Mucosa of stomach (tissue), 1 donor: Measurements from ENCODE around the gene HMHB1.

Experiments
- H3K27me3 ChIP-seq: one replicate; pipeline ENCODE4 v1.7.0; 2013; ENCODE audit warnings: mild to moderate bottlenecking, low read length; ENCODE audit not compliant: control insufficient read depth, insufficient read depth
- H3K36me3 ChIP-seq: one replicate; pipeline ENCODE4 v1.7.0; 2013; ENCODE audit warnings: low read length; ENCODE audit not compliant: control insufficient read depth, insufficient read depth
- H3K4me1 ChIP-seq: one replicate; pipeline ENCODE4 v1.7.0; 2013; ENCODE audit warnings: mild to moderate bottlenecking, low read length; ENCODE audit not compliant: control insufficient read depth, insufficient read depth
- H3K4me3 ChIP-seq: one replicate; pipeline ENCODE4 v1.7.0; 2013; ENCODE audit warnings: low read length
- H3K9ac ChIP-seq: one replicate; pipeline ENCODE4 v1.7.0; 2013; ENCODE audit warnings: mild to moderate bottlenecking, low read length, moderate library complexity
- H3K9me3 ChIP-seq: one replicate; pipeline ENCODE4 v1.7.0; 2013; ENCODE audit warnings: mild to moderate bottlenecking, low read length, moderate library complexity; ENCODE audit not compliant: control insufficient read depth
- donor health status: Pancreatic carcinoma.

The HMHB1 gene

GRCh38 chr5:143812085-143812705 lies at the start of gene HMHB1:
HMHB1 (plus strand) TSS chr5:143812161.
- no peaks in the 10 kb centered on the region for H3K27me3 ChIP-seq
- no peaks in the 10 kb centered on the region for H3K9me3 ChIP-seq
- no peaks in the 10 kb centered on the region for H3K36me3 ChIP-seq
- H3K4me1 ChIP-seq, result no peaks in the 10 kb centered on the region
- no peak within 1 kb of the TSS for H3K4me3 ChIP-seq
- H3K9ac ChIP-seq, result no peak within 1 kb of the TSS

- Histone ChIP-seq H3K9me3 (no peaks in the 10 kb centered on the region), H3K27me3 (no peaks in the 10 kb centered on the region), H3K36me3 (no peaks in the 10 kb centered on the region), H3K9ac (no peak overlapping the region), H3K4me1 (no peaks in the 10 kb centered on the region), H3K4me3 (no peak overlapping the region)
These were observed 49.2 kb upstream of the HMHB1 start for GRCh38 chr5:143762636-143763220.

DNA sequence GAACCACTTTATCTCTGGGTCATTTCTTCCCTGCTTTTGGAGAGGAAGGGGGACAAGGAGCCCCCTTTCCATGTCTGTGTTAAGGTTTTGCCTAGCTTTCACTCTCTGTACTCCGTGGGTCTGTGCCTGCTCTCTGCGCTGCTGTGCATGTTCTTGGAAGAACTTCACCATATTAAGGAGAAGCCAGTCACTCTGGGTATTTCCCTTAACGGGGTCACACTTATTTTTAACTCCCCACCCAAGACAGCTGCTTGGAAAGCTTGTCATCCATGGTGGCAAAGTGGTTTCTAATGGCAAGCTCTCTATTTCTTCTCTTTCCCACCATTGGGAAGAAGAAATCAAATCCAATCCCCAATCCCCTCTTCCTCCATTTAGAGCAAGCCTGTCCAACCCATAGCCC lies 44.8 kb upstream of the HMHB1 start:
- no peak overlapping the region for H3K4me3 ChIP-seq

DNA sequence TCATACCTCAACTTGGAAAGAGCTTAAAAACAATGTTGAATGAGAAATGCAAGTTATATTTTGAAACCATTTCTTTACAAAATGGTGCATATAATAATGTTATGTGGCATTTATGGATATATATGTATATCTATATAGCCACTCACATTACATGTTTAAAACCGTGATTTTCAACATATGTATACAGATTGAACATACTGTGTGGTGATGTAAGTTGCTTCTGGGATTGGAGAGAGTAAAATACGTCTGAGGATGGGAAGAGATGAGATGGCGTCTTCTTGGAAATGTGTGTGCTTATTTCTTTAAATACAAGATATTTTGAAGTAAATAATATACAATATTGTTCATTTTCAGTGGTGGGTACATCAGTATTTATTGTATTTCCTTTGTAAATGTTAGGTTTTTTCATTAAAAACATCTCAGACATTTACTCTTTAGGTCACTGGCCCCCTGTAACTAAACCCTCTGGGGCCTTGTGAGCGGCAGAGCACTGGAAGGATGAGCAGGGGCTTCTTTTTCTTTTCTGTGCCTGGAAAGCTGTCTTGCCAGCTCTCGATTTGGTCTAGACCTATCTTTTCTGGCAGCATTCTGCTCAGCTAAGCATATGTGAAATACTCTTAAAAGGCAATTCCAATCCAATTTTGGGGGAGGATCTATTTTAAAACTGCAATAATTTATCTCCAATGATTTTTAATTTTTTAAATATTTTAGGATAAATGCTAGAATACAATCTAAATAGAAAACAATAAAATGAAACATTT lies 42.8 kb upstream of the HMHB1 start:
- no peaks in the 10 kb centered on the region for H3K36me3 ChIP-seq
- no peaks in the 10 kb centered on the region for H3K4me1 ChIP-seq
- H3K27me3 ChIP-seq, result no peaks in the 10 kb centered on the region
- H3K4me3 ChIP-seq, result no peak overlapping the region
- H3K9me3 ChIP-seq, result no peaks in the 10 kb centered on the region
- H3K9ac ChIP-seq, result no peak overlapping the region

More for the DNA sequence above, 44.8 kb upstream of the HMHB1 start:
- H3K9ac ChIP-seq, result no peak overlapping the region
- no peaks in the 10 kb centered on the region for H3K27me3 ChIP-seq
- H3K9me3 ChIP-seq, result no peaks in the 10 kb centered on the region
- H3K36me3 ChIP-seq, result no peaks in the 10 kb centered on the region
- no peaks in the 10 kb centered on the region for H3K4me1 ChIP-seq

GRCh38 chr5:143770450-143770849 lies 41.5 kb upstream of the HMHB1 start:
- no peak overlapping the region for H3K4me3 ChIP-seq
- H3K27me3 ChIP-seq, result no peaks in the 10 kb centered on the region
- no peaks in the 10 kb centered on the region for H3K9me3 ChIP-seq
- no peaks in the 10 kb centered on the region for H3K4me1 ChIP-seq
- H3K36me3 ChIP-seq, result no peaks in the 10 kb centered on the region
- H3K9ac ChIP-seq, result no peak overlapping the region

- Histone ChIP-seq H3K36me3 (no peaks in the 10 kb centered on the region), H3K4me3 (no peak overlapping the region), H3K27me3 (no peaks in the 10 kb centered on the region), H3K9me3 (no peaks in the 10 kb centered on the region), H3K4me1 (no peaks in the 10 kb centered on the region), H3K9ac (no peak overlapping the region)
These were observed 40.8 kb upstream of the HMHB1 start for GRCh38 chr5:143771189-143771588.

- Histone ChIP-seq H3K4me1 (no peaks in the 10 kb centered on the region), H3K36me3 (no peaks in the 10 kb centered on the region), H3K9me3 (no peaks in the 10 kb centered on the region), H3K4me3 (no peak overlapping the region), H3K27me3 (no peaks in the 10 kb centered on the region), H3K9ac (no peak overlapping the region)
These were observed 40.4 kb upstream of the HMHB1 start for GRCh38 chr5:143771602-143772001.

DNA sequence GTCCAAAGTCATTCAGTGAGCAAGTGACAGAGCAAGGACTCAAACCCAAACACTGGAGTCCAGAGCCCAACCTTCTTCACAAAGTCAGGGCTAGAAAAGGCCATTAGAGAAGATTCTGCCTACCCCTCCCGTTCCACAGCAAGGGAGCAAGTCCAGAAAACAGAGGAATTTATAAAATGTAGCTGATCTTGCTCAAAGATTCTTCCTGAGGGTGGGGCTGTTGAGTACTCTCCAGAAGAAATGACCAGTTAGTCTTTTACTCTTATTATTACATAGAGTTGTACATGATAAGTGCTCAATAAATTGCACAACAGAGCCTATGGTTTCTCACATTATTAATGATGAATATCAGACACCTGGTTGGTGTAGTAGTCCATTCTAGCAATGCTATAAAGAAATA lies 39.3 kb upstream of the HMHB1 start:
- Histone ChIP-seq H3K36me3 (no peaks in the 10 kb centered on the region), H3K9ac (no peak overlapping the region), H3K9me3 (no peaks in the 10 kb centered on the region), H3K4me3 (no peak overlapping the region), H3K27me3 (no peaks in the 10 kb centered on the region), H3K4me1 (no peaks in the 10 kb centered on the region)

GRCh38 chr5:143775258-143775657 lies 36.7 kb upstream of the HMHB1 start:
- Histone ChIP-seq H3K4me1 (no peaks in the 10 kb centered on the region), H3K9ac (no peak overlapping the region), H3K9me3 (no peaks in the 10 kb centered on the region), H3K36me3 (no peaks in the 10 kb centered on the region), H3K27me3 (no peaks in the 10 kb centered on the region), H3K4me3 (no peak overlapping the region)

DNA sequence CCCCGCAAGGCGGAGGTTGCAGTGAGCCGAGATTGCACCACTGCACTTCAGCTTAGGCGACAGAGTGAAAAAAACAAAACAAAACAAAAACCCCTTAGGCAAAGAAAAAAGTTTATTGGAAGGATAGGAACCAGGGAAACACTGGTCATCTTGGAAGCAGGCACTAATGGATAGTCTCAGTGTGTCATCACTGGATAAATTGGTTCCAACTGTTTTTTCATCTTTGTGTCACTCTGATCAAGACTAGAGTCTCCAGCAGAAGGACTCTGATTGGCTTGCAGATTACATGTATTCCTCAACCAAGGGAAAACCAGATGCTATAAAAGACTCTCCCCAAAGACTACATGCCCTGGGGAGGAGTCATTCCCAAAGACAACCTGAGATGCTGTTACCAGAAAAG lies 35.0 kb upstream of the HMHB1 start:
- no peak overlapping the region for H3K9ac ChIP-seq
- H3K4me3 ChIP-seq, result no peak overlapping the region
- H3K4me1 ChIP-seq, result no peaks in the 10 kb centered on the region
- no peaks in the 10 kb centered on the region for H3K36me3 ChIP-seq
- no peaks in the 10 kb centered on the region for H3K9me3 ChIP-seq
- H3K27me3 ChIP-seq, result no peaks in the 10 kb centered on the region

DNA sequence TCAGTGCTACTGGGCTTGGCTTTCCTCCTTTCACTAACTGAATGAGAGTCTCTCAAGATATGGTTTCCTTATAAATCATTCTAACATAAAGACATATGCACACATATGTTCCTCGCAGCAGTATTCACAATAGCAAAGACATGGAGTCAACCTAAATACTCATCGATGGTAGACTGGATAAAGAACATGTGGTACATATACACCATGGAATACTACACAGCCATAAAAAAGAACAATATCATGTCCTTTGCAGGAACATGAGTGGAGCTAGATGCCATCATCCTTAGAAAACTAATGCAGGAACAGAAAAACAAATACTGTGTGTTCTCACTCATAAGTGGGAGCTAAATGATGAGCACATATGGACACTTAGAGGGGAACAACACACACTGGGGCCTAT lies 32.5 kb upstream of the HMHB1 start:
- Histone ChIP-seq H3K4me1 (no peaks in the 10 kb centered on the region), H3K36me3 (no peaks in the 10 kb centered on the region), H3K9me3 (no peaks in the 10 kb centered on the region), H3K9ac (no peak overlapping the region), H3K4me3 (no peak overlapping the region), H3K27me3 (no peaks in the 10 kb centered on the region)

DNA sequence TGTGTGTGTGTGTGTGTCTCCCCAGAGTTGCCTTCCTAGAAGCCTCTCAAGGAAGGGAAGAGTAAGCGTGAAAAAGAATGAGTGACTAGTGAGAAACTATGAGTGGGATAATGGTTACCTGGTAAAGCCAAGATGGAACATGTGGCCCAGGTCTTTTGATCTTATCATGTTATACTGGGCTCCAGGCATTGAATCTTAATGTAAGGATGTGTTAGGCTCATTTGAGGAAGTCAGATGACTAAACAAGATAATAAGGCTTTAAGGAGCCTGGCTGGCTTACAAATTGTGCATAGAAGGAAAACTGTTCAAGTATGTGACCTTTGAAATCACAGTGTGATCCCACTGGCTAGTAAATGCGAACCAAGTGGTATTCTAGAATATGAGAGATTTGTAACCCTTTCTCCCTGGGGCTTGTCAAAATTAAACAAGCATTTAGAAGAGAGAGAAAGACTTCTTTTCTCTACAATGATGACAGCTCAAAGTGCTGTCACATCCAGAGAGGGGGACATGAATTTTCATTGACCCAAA lies 29.9 kb upstream of the HMHB1 start:
- Histone ChIP-seq H3K27me3 (no peaks in the 10 kb centered on the region), H3K4me1 (no peaks in the 10 kb centered on the region), H3K36me3 (no peaks in the 10 kb centered on the region), H3K4me3 (no peak overlapping the region), H3K9ac (no peak overlapping the region), H3K9me3 (no peaks in the 10 kb centered on the region)
